ENCODE data around the gene MRPL58.

DNA sequence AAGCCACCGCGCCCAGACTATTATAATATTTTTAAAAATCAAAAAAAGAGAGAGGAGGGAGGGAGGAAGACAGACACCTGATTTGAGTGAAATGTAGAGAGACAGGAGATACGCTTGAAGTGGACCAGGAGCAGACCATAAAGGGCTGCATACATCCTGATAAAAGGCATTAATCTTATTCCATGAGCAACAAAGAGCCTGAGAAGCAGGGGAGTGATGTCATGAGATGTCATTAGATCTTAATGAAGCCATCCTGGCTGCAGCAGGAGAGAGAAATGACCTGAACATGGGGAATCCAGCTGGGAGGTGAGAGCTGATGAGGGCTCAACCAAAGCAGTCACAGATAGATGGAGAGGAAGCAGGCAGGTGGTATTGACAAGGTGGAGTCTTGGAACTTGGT lies 34.7 kb upstream of the MRPL58 start:
- TF ChIP-seq CTCF (IDR thresholded peaks at IDR 0.05) (no peak), POLR2A (IDR thresholded peaks at IDR 0.05) (no peak)
